Subcutaneous abdominal adipose tissue (tissue), 5 donors: Measurements from ENCODE around the gene HOXD11.

Experiments
- H3K27ac ChIP-seq: one replicate; pipeline ENCODE4 v1.7.0; 2013; ENCODE audit warnings: low read depth, mild to moderate bottlenecking, inconsistent platforms, low read length, moderate library complexity
- H3K27me3 ChIP-seq, 5 donors: one replicate each; pipeline ENCODE4 v1.7.0; 2013; ENCODE audit warnings: low read length in 5 of 5, inconsistent platforms in 1 of 5; ENCODE audit not compliant: control insufficient read depth in 5 of 5, insufficient read depth in 4 of 5
- H3K36me3 ChIP-seq, 5 donors: one replicate each; pipeline ENCODE4 v1.7.0; 2013; ENCODE audit warnings: low read length in 5 of 5; ENCODE audit not compliant: control insufficient read depth in 5 of 5, insufficient read depth in 5 of 5
- H3K4me1 ChIP-seq, 5 donors: one replicate each; pipeline ENCODE4 v1.7.0; 2013; ENCODE audit warnings: low read length in 5 of 5, mild to moderate bottlenecking in 3 of 5, moderate library complexity in 1 of 5; ENCODE audit not compliant: control insufficient read depth in 5 of 5, insufficient read depth in 5 of 5
- H3K4me3 ChIP-seq, 5 donors: one replicate each; pipeline ENCODE4 v1.7.0; 2013; ENCODE audit warnings: low read length in 5 of 5, low read depth in 1 of 5
- H3K9ac ChIP-seq, 5 donors: one replicate each; pipeline ENCODE4 v1.7.0; 2013; ENCODE audit warnings: low read length in 5 of 5, mild to moderate bottlenecking in 4 of 5, moderate library complexity in 3 of 5
- H3K9me3 ChIP-seq, 5 donors: one replicate each; pipeline ENCODE4 v1.7.0; 2013; ENCODE audit warnings: low read length in 5 of 5; ENCODE audit not compliant: control insufficient read depth in 5 of 5
- donor health status: healthy.
- donor health status: healthy.
- donor health status: healthy.
- donor health status: healthy.
- donor health status: healthy.

HOXD11 gene

GRCh38 chr2:176128982-176129796 lies 22.1 kb downstream of the HOXD11 start, which contains the start of gene HOXD8:
HOXD8 (plus strand) TSS chr2:176129705; CDS start chr2:176130367, 662 bp downstream.
- Histone ChIP-seq H3K4me3 (peak within 1 kb of the TSS; percentile 63 to 83 (median 73)), H3K36me3 (no peaks in the 10 kb centered on the region), H3K9me3 (no peaks in the 10 kb centered on the region), H3K9ac (peak within 1 kb of the TSS in 4 of 5 donors; percentile 40 to 62 (median 56)), H3K27ac (peak within 1 kb of the TSS; percentile 79), H3K4me1 (peaks cover 0 to 46% (median 40%) of the 10 kb centered on the region in 5 donors), H3K27me3 (peaks cover 0 to 41% (median 8%) of the 10 kb centered on the region in 5 donors)

DNA sequence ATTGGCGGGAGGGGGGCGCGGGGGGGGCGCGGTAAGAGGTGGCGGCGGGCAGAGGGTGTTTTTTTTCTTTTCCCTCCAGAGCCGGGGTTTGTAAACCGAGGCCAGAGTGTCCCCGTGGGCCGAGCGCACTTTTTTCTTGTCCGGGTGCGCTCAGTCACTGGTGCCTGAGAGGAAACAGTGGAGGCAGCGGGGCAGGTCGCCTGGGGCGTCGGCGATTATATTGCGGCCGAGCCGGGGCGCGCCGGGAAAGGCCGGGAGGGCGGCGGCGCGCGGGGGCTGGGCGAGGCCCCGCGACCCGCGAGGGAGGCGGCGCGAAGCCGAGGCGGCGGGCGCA lies 22.7 kb downstream of the HOXD11 start:
- no peaks in the 10 kb centered on the region for H3K9me3 ChIP-seq
- H3K36me3 ChIP-seq: no peaks in the 10 kb centered on the region
- H3K27ac ChIP-seq: peak overlapping the region; percentile 62
- H3K4me1 ChIP-seq: peaks cover 0 to 49% (median 40%) of the 10 kb centered on the region in 5 donors
- peaks cover 0 to 39% (median 7%) of the 10 kb centered on the region in 5 donors for H3K27me3 ChIP-seq
- H3K9ac ChIP-seq: peak overlapping the region in 1 of 5 donors; percentile 62
- peak overlapping the region in 4 of 5 donors; percentile 41 to 83 (median 71) for H3K4me3 ChIP-seq

GRCh38 chr2:176130147-176130956 lies 23.3 kb downstream of the HOXD11 start:
- H3K4me3 ChIP-seq: peak overlapping the region; percentile 57 to 83 (median 73)
- H3K27ac ChIP-seq: peak overlapping the region; percentile 79
- H3K4me1 ChIP-seq: peaks cover 1 to 54% (median 44%) of the 10 kb centered on the region in 5 donors
- peak overlapping the region; percentile 40 to 79 (median 62) for H3K9ac ChIP-seq
- H3K9me3 ChIP-seq: no peaks in the 10 kb centered on the region
- H3K36me3 ChIP-seq: no peaks in the 10 kb centered on the region
- peaks cover 0 to 36% (median 2%) of the 10 kb centered on the region in 5 donors for H3K27me3 ChIP-seq

GRCh38 chr2:176130957-176131847 lies 24.1 kb downstream of the HOXD11 start:
- Histone ChIP-seq H3K27ac (peak overlapping the region; percentile 79), H3K9ac (peak overlapping the region; percentile 40 to 79 (median 66)), H3K9me3 (no peaks in the 10 kb centered on the region), H3K36me3 (no peaks in the 10 kb centered on the region), H3K4me3 (peak overlapping the region; percentile 57 to 83 (median 73)), H3K4me1 (peaks cover 1 to 59% (median 52%) of the 10 kb centered on the region in 5 donors), H3K27me3 (peaks cover 0 to 41% (median 2%) of the 10 kb centered on the region in 5 donors)

GRCh38 chr2:176131848-176132158 lies 24.7 kb downstream of the HOXD11 start:
- Histone ChIP-seq H3K9me3 (no peaks in the 10 kb centered on the region), H3K27me3 (peaks cover 0 to 41% (median 2%) of the 10 kb centered on the region in 5 donors), H3K9ac (peak overlapping the region; percentile 11 to 79 (median 58)), H3K27ac (peak overlapping the region; percentile 79), H3K36me3 (no peaks in the 10 kb centered on the region), H3K4me3 (peak overlapping the region; percentile 59 to 83 (median 73)), H3K4me1 (peaks cover 1 to 62% (median 56%) of the 10 kb centered on the region in 5 donors)

DNA sequence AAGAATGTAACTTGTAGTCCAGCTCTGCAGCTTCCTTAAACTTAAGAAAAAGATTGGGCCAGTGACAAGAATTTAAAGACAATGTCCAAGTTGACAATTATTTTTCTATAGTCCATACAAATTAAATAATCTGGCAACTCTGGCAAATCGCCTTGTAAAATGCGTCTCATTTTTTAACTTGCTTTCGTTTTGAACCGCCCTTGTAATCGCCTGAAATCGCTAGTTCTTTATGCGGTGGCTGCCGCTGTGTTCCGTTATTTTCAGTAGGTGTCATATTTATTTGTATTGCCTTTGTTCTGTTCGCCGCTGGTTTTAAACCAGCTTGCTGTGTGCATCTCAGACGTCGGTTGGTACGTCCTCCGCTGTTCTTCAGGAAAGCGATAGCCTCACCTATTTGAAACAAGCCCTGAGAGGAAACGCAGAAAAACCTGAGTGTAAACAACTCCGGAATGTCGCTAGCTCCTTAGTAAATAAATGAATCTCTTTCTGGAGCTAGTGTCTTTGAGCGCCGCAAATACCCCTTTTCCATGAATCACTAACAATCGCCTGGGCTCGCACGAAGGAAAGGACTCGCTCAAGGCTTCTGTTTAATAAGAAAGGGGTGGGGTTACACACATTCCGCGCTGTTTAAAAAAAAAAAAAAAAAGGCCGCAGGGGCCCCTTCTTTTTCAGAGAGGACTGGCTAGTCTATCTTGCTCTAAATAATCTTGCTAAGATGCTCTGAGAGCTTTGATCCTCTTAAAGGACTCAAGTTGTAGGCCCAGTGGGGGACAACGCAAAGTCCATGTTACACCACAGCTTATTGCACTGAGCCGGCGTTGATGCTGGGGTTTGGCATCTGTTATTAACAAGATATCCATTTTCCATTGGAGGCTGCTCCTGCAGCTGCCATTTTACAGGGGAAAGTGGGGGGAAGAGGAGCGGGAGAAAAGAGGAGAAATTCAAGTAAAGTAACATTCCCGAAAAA lies 25.4 kb downstream of the HOXD11 start:
- no peaks in the 10 kb centered on the region for H3K9me3 ChIP-seq
- H3K27ac ChIP-seq: peak overlapping the region; percentile 70
- peaks cover 1 to 65% (median 56%) of the 10 kb centered on the region in 5 donors for H3K4me1 ChIP-seq
- H3K27me3 ChIP-seq: peaks cover 0 to 41% (median 5%) of the 10 kb centered on the region in 5 donors
- H3K9ac ChIP-seq: peak overlapping the region; percentile 6 to 65 (median 58)
- H3K36me3 ChIP-seq: no peaks in the 10 kb centered on the region
- peak overlapping the region; percentile 59 to 83 (median 73) for H3K4me3 ChIP-seq

DNA sequence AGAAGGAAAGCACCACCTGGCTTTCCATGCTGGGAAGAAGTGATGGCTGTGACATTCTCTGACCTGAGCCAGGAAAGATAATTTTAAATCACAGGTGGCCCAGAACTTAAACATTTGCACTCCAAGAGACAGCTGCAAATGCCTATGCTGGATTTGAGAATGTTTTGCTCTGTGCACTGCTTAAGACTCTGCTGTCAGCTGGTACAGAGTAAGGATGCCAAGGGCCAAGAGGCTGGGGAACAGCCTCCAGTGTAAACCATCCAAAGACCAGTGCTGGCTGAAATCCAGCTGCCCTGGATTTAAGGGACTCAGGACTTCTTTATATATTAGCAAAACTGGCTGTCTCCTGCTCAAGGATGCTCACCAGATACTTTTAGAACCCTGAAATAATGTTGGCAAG lies 26.3 kb downstream of the HOXD11 start:
- peaks cover 1 to 65% (median 57%) of the 10 kb centered on the region in 5 donors for H3K4me1 ChIP-seq
- peaks cover 0 to 41% (median 5%) of the 10 kb centered on the region in 5 donors for H3K27me3 ChIP-seq
- H3K9me3 ChIP-seq: no peaks in the 10 kb centered on the region
- no peak overlapping the region for H3K27ac ChIP-seq
- H3K4me3 ChIP-seq: no peak overlapping the region
- no peaks in the 10 kb centered on the region for H3K36me3 ChIP-seq
- no peak overlapping the region for H3K9ac ChIP-seq

- Histone ChIP-seq H3K4me1 (peaks cover 1 to 65% (median 57%) of the 10 kb centered on the region in 5 donors), H3K9me3 (no peaks in the 10 kb centered on the region), H3K36me3 (no peaks in the 10 kb centered on the region), H3K27me3 (peaks cover 0 to 42% (median 6%) of the 10 kb centered on the region in 5 donors), H3K27ac (peak overlapping the region; percentile 91), H3K4me3 (no peak overlapping the region), H3K9ac (no peak overlapping the region)
Observed at GRCh38 chr2:176134035-176134434, 27.0 kb downstream of the HOXD11 start.
